GM18517 (cell line): ENCODE measurements around the gene TOR4A.

Experiments
- ATAC-seq: cut with Tn5 transposase; IDR thresholded peaks from one replicate; pipeline ENCODE4 v1.9.1; 2021; ENCODE audit warnings: mild to moderate bottlenecking, moderate library complexity; ENCODE audit not compliant: unreplicated experiment

The TOR4A gene

GRCh38 chr9:137304383-137305059, 27.0 kb downstream of the TOR4A start:
- no peak for ATAC-seq

- ATAC-seq: no peak
Observed at GRCh38 chr9:137305060-137305797, 27.7 kb downstream of the TOR4A start.

GRCh38 chr9:137305798-137306065, 28.2 kb downstream of the TOR4A start:
- no peak for ATAC-seq

- no peak for ATAC-seq
Observed at GRCh38 chr9:137306066-137306849, 28.7 kb downstream of the TOR4A start.

GRCh38 chr9:137306850-137307254, 29.3 kb downstream of the TOR4A start:
- ATAC-seq: no peak

GRCh38 chr9:137307255-137308056, 29.9 kb downstream of the TOR4A start:
- ATAC-seq: no peak

- no peak for ATAC-seq
Observed at GRCh38 chr9:137308057-137308619, 30.6 kb downstream of the TOR4A start.

GRCh38 chr9:137309368-137310188, 32.1 kb downstream of the TOR4A start:
- ATAC-seq: no peak

GRCh38 chr9:137310189-137311052, 32.9 kb downstream of the TOR4A start:
- ATAC-seq: no peak

- ATAC-seq: no peak
Observed at GRCh38 chr9:137311171-137311985, 33.9 kb downstream of the TOR4A start.

GRCh38 chr9:137311986-137312851, 34.7 kb downstream of the TOR4A start:
- ATAC-seq: no peak

GRCh38 chr9:137312852-137313325, 35.4 kb downstream of the TOR4A start:
- no peak for ATAC-seq

- no peak for ATAC-seq
Observed at GRCh38 chr9:137313326-137313936, 35.9 kb downstream of the TOR4A start.

GRCh38 chr9:137313956-137314560, 36.5 kb downstream of the TOR4A start:
- ATAC-seq: no peak

- no peak for ATAC-seq
Observed at GRCh38 chr9:137314561-137315560, 37.3 kb downstream of the TOR4A start.
